Osteocyte (in vitro differentiated cells): ENCODE measurements around the gene LMNB1. TPM values are rescaled to one million over a fixed set of nuclear protein-coding genes. Genes with fewer than 3 reads are reported as not detected.

Source experiments
- DNase-seq: peaks from one replicate; pipeline ENCODE4 v3.0.0; 2021; ENCODE audit warnings: mixed read lengths; ENCODE audit not compliant: unreplicated experiment; ENCODE audit errors: extremely low spot score
- H3K27ac Mint-ChIP-seq: one replicate; pipeline ENCODE4 v1.8.0; 2021; ENCODE audit warnings: mild to moderate bottlenecking, mixed read lengths; ENCODE audit not compliant: unreplicated experiment
- H3K27me3 Mint-ChIP-seq: one replicate; pipeline ENCODE4 v1.8.0; 2021; ENCODE audit warnings: mixed read lengths; ENCODE audit not compliant: unreplicated experiment
- H3K36me3 Mint-ChIP-seq: one replicate; pipeline ENCODE4 v1.8.0; 2021; ENCODE audit warnings: mixed read lengths; ENCODE audit not compliant: unreplicated experiment
- H3K4me1 Mint-ChIP-seq: one replicate; pipeline ENCODE4 v1.8.0; 2021; ENCODE audit warnings: mixed read lengths; ENCODE audit not compliant: unreplicated experiment
- H3K4me3 Mint-ChIP-seq: one replicate; pipeline ENCODE4 v1.8.0; 2021; ENCODE audit warnings: mild to moderate bottlenecking, moderate library complexity, mixed read lengths; ENCODE audit not compliant: unreplicated experiment
- H3K9me3 Mint-ChIP-seq: one replicate; pipeline ENCODE4 v1.8.0; 2021; ENCODE audit warnings: mixed read lengths; ENCODE audit not compliant: unreplicated experiment
- CTCF ChIP-seq: fragments of 200-600 bp; sonication (generic); IDR thresholded peaks from 2 replicates; pipeline ENCODE4 v1.5.0; 2021; ENCODE audit warnings: antibody characterized with exemption, mild to moderate bottlenecking, moderate library complexity
- total RNA-seq: library from RNA; stranded (reverse); gene quantifications from 2 replicates; pipeline ENCODE4 v1.2.1, GENCODE V29; 2021

Gene LMNB1
- total RNA-seq, 1 donor from 2014 or later, result 22.3 TPM

- no peaks in the 10 kb centered on the region for H3K27me3 Mint-ChIP-seq
- DNase-seq, result no peak
- H3K27ac Mint-ChIP-seq, result no peak overlapping the region
- H3K4me1 Mint-ChIP-seq, result peaks cover 15% of the 10 kb centered on the region
- no peaks in the 10 kb centered on the region for H3K9me3 Mint-ChIP-seq
- H3K36me3 Mint-ChIP-seq, result peaks cover 4% of the 10 kb centered on the region
- no peak overlapping the region for H3K4me3 Mint-ChIP-seq
- no peak for TF ChIP-seq CTCF
Observed at GRCh38 chr5:126881821-126882600, 105.1 kb downstream of the LMNB1 start.

GRCh38 chr5:126883564-126884245 lies 106.8 kb downstream of the LMNB1 start:
- no peaks in the 10 kb centered on the region for H3K27me3 Mint-ChIP-seq
- H3K27ac Mint-ChIP-seq, result no peak overlapping the region
- H3K36me3 Mint-ChIP-seq, result no peaks in the 10 kb centered on the region
- H3K4me3 Mint-ChIP-seq, result no peak overlapping the region
- no peaks in the 10 kb centered on the region for H3K9me3 Mint-ChIP-seq
- peaks cover 7% of the 10 kb centered on the region for H3K4me1 Mint-ChIP-seq
- DNase-seq, result no peak
- TF ChIP-seq CTCF, result no peak

- Mint-ChIP-seq H3K27me3 (no peaks in the 10 kb centered on the region), H3K27ac (no peak overlapping the region), H3K9me3 (no peaks in the 10 kb centered on the region), H3K4me3 (no peak overlapping the region), H3K4me1 (peaks cover 7% of the 10 kb centered on the region), H3K36me3 (no peaks in the 10 kb centered on the region)
- TF ChIP-seq CTCF, result no peak
- no peak for DNase-seq
Observed at GRCh38 chr5:126884269-126884819, 107.4 kb downstream of the LMNB1 start.

Other genes with a start within 250 kb of the LMNB1 start
- gene ALDH7A1, start 181.9 kb upstream of the LMNB1 start, total RNA-seq, result 117 and 130 TPM in 2 replicates
- gene PHAX, start 176.2 kb upstream of the LMNB1 start, total RNA-seq, result 43.4 and 51.1 TPM in 2 replicates